Measurements from ENCODE around the gene PDF. TPM values are rescaled to one million over a fixed set of nuclear protein-coding genes. Genes with fewer than 3 reads are reported as not detected.

PDF gene
- total and polyA plus RNA-seq, 2 experiments from 2014 or later, result 18.0 to 21.5 TPM

- H3K9me3 ChIP-seq (ENCODE audit: low read depth), result no peaks in the 10 kb centered on the region
- 90% methylated on average over 6 of the region's 6 CpGs for WGBS, 2 experiments (ENCODE audit: low coverage in 1 of 2, low lambda C conversion rate in 2 of 2, missing lambda C conversion rate in 2 of 2)
- H3K9me2 ChIP-seq (ENCODE audit: insufficient read depth), result no peaks in the 10 kb centered on the region
- no peak for DNase-seq
- no peak for TF ChIP-seq EZH2 (IDR thresholded peaks at IDR 0.05; ENCODE audit: insufficient read depth, poor library complexity, severe bottlenecking)
- TF ChIP-seq EZH2phosphoT487 (IDR thresholded peaks at IDR 0.05; ENCODE audit: insufficient read depth, low read depth), result no peak
- H3K36me3 ChIP-seq (ENCODE audit: low read depth), result peaks cover 20% of the 10 kb centered on the region
- H3K4me3 ChIP-seq, result no peak overlapping the region
- peaks cover 28% of the 10 kb centered on the region for H3K79me2 ChIP-seq (ENCODE audit: insufficient read depth)
- H2AFZ ChIP-seq, result no peak overlapping the region
- peaks cover 22% of the 10 kb centered on the region for H3F3A ChIP-seq (ENCODE audit: insufficient read depth)
- no peak overlapping the region for H3K9ac ChIP-seq
- H4K20me1 ChIP-seq (ENCODE audit: insufficient read depth), result no peaks in the 10 kb centered on the region
- no peak overlapping the region for H3K4me2 ChIP-seq (ENCODE audit: unreplicated experiment)
- H3K27me3 ChIP-seq (replicated peaks; ENCODE audit: insufficient read depth), result no peaks in the 10 kb centered on the region
- in situ Hi-C loops (cut with MboI), result no loop called here
- H3K4me1 ChIP-seq (ENCODE audit: insufficient read depth), result no peaks in the 10 kb centered on the region; the same call in 1 of the 2 replicates
- H3K27ac ChIP-seq, result no peak overlapping the region
Measured at GRCh38 chr16:69346683-69347082, 16.3 kb upstream of the PDF start.

- Histone ChIP-seq H4K20me1 (ENCODE audit: insufficient read depth) (no peaks in the 10 kb centered on the region), H2AFZ (no peak overlapping the region), H3K4me2 (ENCODE audit: unreplicated experiment) (no peak overlapping the region), H3K36me3 (ENCODE audit: low read depth) (peaks cover 27% of the 10 kb centered on the region), H3K4me1 (ENCODE audit: insufficient read depth) (peaks cover 5% of the 10 kb centered on the region), H3K27ac (no peak overlapping the region), H3K4me3 (no peak overlapping the region), H3K9me2 (ENCODE audit: insufficient read depth) (no peaks in the 10 kb centered on the region), H3K9ac (no peak overlapping the region), H3K27me3 (replicated peaks; ENCODE audit: insufficient read depth) (no peaks in the 10 kb centered on the region), H3K79me2 (ENCODE audit: insufficient read depth) (peaks cover 36% of the 10 kb centered on the region), H3F3A (ENCODE audit: insufficient read depth) (peaks cover 22% of the 10 kb centered on the region), H3K9me3 (ENCODE audit: low read depth) (no peaks in the 10 kb centered on the region)
- in situ Hi-C loops (cut with MboI), result no loop called here
- no peak for TF ChIP-seq EZH2phosphoT487 (IDR thresholded peaks at IDR 0.05; ENCODE audit: insufficient read depth, low read depth)
- TF ChIP-seq EZH2 (IDR thresholded peaks at IDR 0.05; ENCODE audit: insufficient read depth, poor library complexity, severe bottlenecking), result no peak
- 82 to 88% methylated on average over 4 of the region's 4 CpGs for WGBS, 2 experiments (ENCODE audit: low coverage in 1 of 2, low lambda C conversion rate in 2 of 2, missing lambda C conversion rate in 2 of 2)
- DNase-seq, result no peak
Measured at GRCh38 chr16:69345923-69346322, 15.5 kb upstream of the PDF start.

- H2AFZ ChIP-seq, result no peak overlapping the region
- H3K36me3 ChIP-seq (ENCODE audit: low read depth), result peaks cover 27% of the 10 kb centered on the region
- H3K27ac ChIP-seq, result no peak overlapping the region
- no peak overlapping the region for H3K4me3 ChIP-seq
- H3K9ac ChIP-seq, result no peak overlapping the region
- H3K4me1 ChIP-seq (ENCODE audit: insufficient read depth), result peaks cover 9% of the 10 kb centered on the region
- H3K4me2 ChIP-seq (ENCODE audit: unreplicated experiment), result no peak overlapping the region
- TF ChIP-seq EZH2 (IDR thresholded peaks at IDR 0.05; ENCODE audit: insufficient read depth, poor library complexity, severe bottlenecking) (no peak), EZH2phosphoT487 (IDR thresholded peaks at IDR 0.05; ENCODE audit: insufficient read depth, low read depth) (no peak)
- peaks cover 47% of the 10 kb centered on the region for H3K79me2 ChIP-seq (ENCODE audit: insufficient read depth)
- H4K20me1 ChIP-seq (ENCODE audit: insufficient read depth), result no peaks in the 10 kb centered on the region
- DNase-seq, result no peak
- in situ Hi-C loops (cut with MboI), result no loop called here
- no peaks in the 10 kb centered on the region for H3K9me2 ChIP-seq (ENCODE audit: insufficient read depth)
- WGBS, 2 experiments (ENCODE audit: low coverage in 1 of 2, low lambda C conversion rate in 2 of 2, missing lambda C conversion rate in 2 of 2), result 92 to 96% methylated on average over 5 of the region's 5 CpGs
- H3F3A ChIP-seq (ENCODE audit: insufficient read depth), result peaks cover 34% of the 10 kb centered on the region
- no peaks in the 10 kb centered on the region for H3K9me3 ChIP-seq (ENCODE audit: low read depth)
- no peaks in the 10 kb centered on the region for H3K27me3 ChIP-seq (replicated peaks; ENCODE audit: insufficient read depth)
Measured at GRCh38 chr16:69344171-69344570, 13.8 kb upstream of the PDF start.

GRCh38 chr16:69340095-69340644 is 9.8 kb upstream of the PDF start:
- Histone ChIP-seq H3K27ac (peak overlapping the region; percentile 79), H3K36me3 (ENCODE audit: low read depth) (peaks cover 36% of the 10 kb centered on the region), H3K4me3 (peak overlapping the region; percentile 83), H3F3A (ENCODE audit: insufficient read depth) (peaks cover 27% of the 10 kb centered on the region), H3K79me2 (ENCODE audit: insufficient read depth) (peaks cover 85% of the 10 kb centered on the region), H2AFZ (peak overlapping the region; percentile 81), H3K9me3 (ENCODE audit: low read depth) (no peaks in the 10 kb centered on the region), H3K9ac (peak overlapping the region; percentile 86), H3K4me2 (ENCODE audit: unreplicated experiment) (peak overlapping the region; percentile 93), H3K9me2 (ENCODE audit: insufficient read depth) (no peaks in the 10 kb centered on the region), H3K4me1 (ENCODE audit: insufficient read depth) (peaks cover 19% of the 10 kb centered on the region), H3K27me3 (replicated peaks; ENCODE audit: insufficient read depth) (no peaks in the 10 kb centered on the region), H4K20me1 (ENCODE audit: insufficient read depth) (no peaks in the 10 kb centered on the region)
- TF ChIP-seq EZH2phosphoT487 (IDR thresholded peaks at IDR 0.05; ENCODE audit: insufficient read depth, low read depth) (no peak), EZH2 (IDR thresholded peaks at IDR 0.05; ENCODE audit: insufficient read depth, poor library complexity, severe bottlenecking) (no peak)
- 7 to 9% methylated on average over 16 of the region's 16 CpGs for WGBS, 2 experiments (ENCODE audit: low coverage in 1 of 2, low lambda C conversion rate in 2 of 2, missing lambda C conversion rate in 2 of 2)
- DNase-seq, result peak; percentile 53
- in situ Hi-C loops (cut with MboI), result no loop called here
